Stimulated activated CD8-positive, alpha-beta memory T cell treated with anti-CD3 and anti-CD28 coated beads, Interleukin-15, amount 100 ng/mL, for 4 hours (primary cell): ENCODE measurements around the gene AGER.
"Not testable (repeated sequence)": the region's sequence is repeated elsewhere in the genome, so short reads cannot be mapped to it uniquely, and the experiment has no call there.

Source experiments
- DNase-seq, 2 donors: peaks; one replicate each; pipeline ENCODE4 v3.0.0-alpha.2; 2020; ENCODE audit warnings: low read depth in 2 of 2

Gene AGER

GRCh38 chr6:32186151-32186840 is 2.2 kb upstream of the AGER start:
- DNase-seq, result not testable (repeated sequence)

GRCh38 chr6:32185681-32186131 is 1.7 kb upstream of the AGER start:
- DNase-seq, result not testable (repeated sequence)

- no peak for DNase-seq
Measured at GRCh38 chr6:32183483-32184083, 470 bp downstream of the AGER start.

GRCh38 chr6:32183030-32183429 is 1.0 kb downstream of the AGER start:
- DNase-seq, result no peak

GRCh38 chr6:32182555-32182981 is 1.5 kb downstream of the AGER start:
- DNase-seq, result no peak

- DNase-seq, result no peak
Measured at GRCh38 chr6:32181915-32182529, 2.0 kb downstream of the AGER start.

GRCh38 chr6:32181148-32181702 is 2.8 kb downstream of the AGER start:
- no peak for DNase-seq

- DNase-seq, result no peak
Measured at GRCh38 chr6:32179766-32180405, 4.2 kb downstream of the AGER start.

GRCh38 chr6:32178547-32179440 is 5.3 kb downstream of the AGER start:
- no peak for DNase-seq

GRCh38 chr6:32177788-32178546 is 6.1 kb downstream of the AGER start, which contains the start of gene RNF5:
TSS of gene RNF5 (plus strand) at chr6:32178405. CDS start at chr6:32178512, 107 bp downstream.
- DNase-seq, result peak; percentile 78 to 91

GRCh38 chr6:32177183-32177787 is 6.8 kb downstream of the AGER start:
- no peak for DNase-seq

- DNase-seq, result no peak
Measured at GRCh38 chr6:32176476-32177182, 7.4 kb downstream of the AGER start.

- DNase-seq, result peak; percentile 94 to 96
Measured at GRCh38 chr6:32175711-32176475, 8.2 kb downstream of the AGER start, which contains the start of gene AGPAT1. TSS of gene AGPAT1 (minus strand) at chr6:32176084. CDS start at chr6:32171496, 4,588 bp downstream.

- DNase-seq, result no peak
Measured at GRCh38 chr6:32175322-32175710, 8.7 kb downstream of the AGER start.

- no peak for DNase-seq
Measured at GRCh38 chr6:32174416-32174815, 9.6 kb downstream of the AGER start.

- no peak for DNase-seq
Measured at GRCh38 chr6:32173051-32173727, 10.9 kb downstream of the AGER start.

- no peak for DNase-seq
Measured at GRCh38 chr6:32171234-32171633, 12.8 kb downstream of the AGER start.

GRCh38 chr6:32170294-32170693 is 13.8 kb downstream of the AGER start:
- no peak for DNase-seq
